ENCODE measurements around the gene FRMD3. TPM values are rescaled to one million over a fixed set of nuclear protein-coding genes. Genes with fewer than 3 reads are reported as not detected.

FRMD3 gene
- total RNA-seq, 1 experiment from 2014 or later = 0.55 TPM

DNA sequence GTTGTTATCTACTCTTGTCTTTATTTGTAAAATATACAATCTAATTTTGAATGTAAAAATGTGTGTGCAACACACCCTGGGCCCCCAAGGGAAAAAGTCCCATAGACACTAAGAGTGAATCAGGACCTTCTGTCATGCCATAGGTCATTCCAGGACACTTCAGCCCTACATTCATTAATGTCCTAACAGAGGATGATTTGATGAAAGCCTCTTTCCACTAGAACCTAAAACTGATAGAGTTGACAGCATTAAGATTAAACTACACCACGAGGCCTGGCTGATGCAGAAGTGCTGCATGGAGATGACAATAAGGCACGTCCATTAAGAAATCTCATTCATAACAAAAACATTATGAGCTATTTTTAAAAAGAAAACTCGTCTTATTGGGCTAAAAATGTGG is 46.2 kb downstream of the FRMD3 start:
- Histone ChIP-seq H2BK5ac (ENCODE audit: insufficient read length, low read length) (no peak overlapping the region), H3K27me3 (ENCODE audit: insufficient read depth, low read length) (no peaks in the 10 kb centered on the region), H2BK15ac (ENCODE audit: low read depth, low read length) (no peak overlapping the region), H3T11ph (ENCODE audit: low read length) (no peak overlapping the region), H3K9ac (ENCODE audit: extremely low read depth, insufficient read length, low read length) (no peak overlapping the region), H3K23ac (ENCODE audit: insufficient read length, low read depth, low read length) (no peak overlapping the region), H3K4me2 (ENCODE audit: insufficient read depth, insufficient read length, low read length) (no peak overlapping the region), H2AK5ac (ENCODE audit: insufficient read length, low read length) (no peak overlapping the region), H2BK120ac (ENCODE audit: low read depth, low read length, poor library complexity, severe bottlenecking) (no peak overlapping the region), H3K4ac (ENCODE audit: low read depth, low read length) (no peak overlapping the region), H3K4me1 (ENCODE audit: insufficient read depth, low read length) (no peaks in the 10 kb centered on the region), H3K9me3 (ENCODE audit: control insufficient read depth, low read depth, low read length) (no peaks in the 10 kb centered on the region), H4K20me1 (ENCODE audit: control insufficient read depth, insufficient read depth, insufficient read length) (no peaks in the 10 kb centered on the region), H4K5ac (ENCODE audit: insufficient read length, low read depth, low read length) (no peak overlapping the region), H3K23me2 (ENCODE audit: insufficient read length, low read depth, low read length, poor library complexity, severe bottlenecking) (no peaks in the 10 kb centered on the region), H4K8ac (replicated peaks; ENCODE audit: insufficient read length, low read depth, low read length) (no peak overlapping the region), H2AFZ (ENCODE audit: low read length) (no peak overlapping the region), H3K14ac (ENCODE audit: insufficient read depth, low read length) (no peak overlapping the region), H3K79me2 (ENCODE audit: insufficient read depth, low read length) (no peaks in the 10 kb centered on the region), H2BK12ac (ENCODE audit: insufficient read length, low read depth, low read length) (no peak overlapping the region), H3K27ac (ENCODE audit: insufficient read length, low read depth, low read length) (no peak overlapping the region), H2BK20ac (ENCODE audit: low read depth, low read length, poor library complexity, severe bottlenecking) (no peak overlapping the region), H4K91ac (ENCODE audit: insufficient read length, low read depth, low read length) (no peak overlapping the region), H3K56ac (ENCODE audit: insufficient read length, low read depth, low read length) (no peak overlapping the region), H3K79me1 (ENCODE audit: insufficient read depth, low read depth, low read length, poor library complexity, severe bottlenecking) (no peaks in the 10 kb centered on the region), H3K18ac (ENCODE audit: insufficient read length, low read depth, low read length) (no peak overlapping the region)
- Mint-ChIP-seq H3K36me3 (ENCODE audit: insufficient read depth in 1 of 3, low read depth in 3 of 3) (no peaks in the 10 kb centered on the region), H3K27ac (no peak overlapping the region), H3K4me3 (no peak overlapping the region), H3K9me3 (no peaks in the 10 kb centered on the region; a peak in 1 of 5 replicates), H3K27me3 (ENCODE audit: low read depth) (no peaks in the 10 kb centered on the region), H3K4me1 (no peaks in the 10 kb centered on the region)
- WGBS (ENCODE audit: extremely low coverage, insufficient read length, low lambda C conversion rate) = no CpG with 5 or more reads among the region's 3 CpGs
- TF ChIP-seq CTCF (conservative IDR thresholded peaks at IDR 0.05) = no peak
- DNase-seq = no peak

Measured in H9 (cell line).